ENCODE data around the gene FAM32A. TPM values are rescaled to one million over a fixed set of nuclear protein-coding genes. Genes with fewer than 3 reads are reported as not detected.

The FAM32A gene
- total RNA-seq, 1 experiment from 2014 or later: 113 TPM

GRCh38 chr19:16184665-16185122 lies 516 bp upstream of the FAM32A start:
- intact Hi-C loops (cut with micrococcal nuclease; ENCODE audit: unreplicated experiment): loop anchor here (2.0 to 10.0 kb wide), 3 partner anchors 160 to 552 kb away; no protein-coding TSS in a partner anchor
- ChIA-PET CTCF (interaction anchor here (0.5 to 2.7 kb wide), 14 partner anchors 10 to 348 kb away, joined by 3 to 19 read pairs (median 4); partner anchors contain the start of genes AP1M1, RAB8A and TPM4), POLR2A (interaction anchor here (0.8 to 1.8 kb wide), 9 partner anchors 12 to 348 kb away, joined by 4 to 28 read pairs (median 7); partner anchors contain the start of genes AP1M1 and TPM4)
- TF ChIP-seq CTCF (IDR thresholded peaks at IDR 0.05; ENCODE audit: insufficient read depth in 1 of 2, low read depth in 1 of 2, low read length in 1 of 2, severe bottlenecking in 1 of 2, unreplicated experiment in 1 of 2): no peak
- H3K27ac Mint-ChIP-seq (ENCODE audit: unreplicated experiment): peak overlapping the region; percentile 99
- DNase-seq: no peak
- BruUV-seq (replicated peaks): TSS peak; percentile 91
- peaks cover 11% of the 10 kb centered on the region for H3K4me1 Mint-ChIP-seq (ENCODE audit: low read depth, unreplicated experiment)
- H3K9me3 Mint-ChIP-seq (ENCODE audit: unreplicated experiment): no peaks in the 10 kb centered on the region
- peak overlapping the region; percentile 100 for H3K4me3 Mint-ChIP-seq (ENCODE audit: unreplicated experiment)
- H3K27me3 Mint-ChIP-seq (ENCODE audit: insufficient read depth, unreplicated experiment): no peaks in the 10 kb centered on the region
- Histone ChIP-seq H3K36me3 (ENCODE audit: control insufficient read depth, insufficient read depth, low read length) (peaks cover 11% of the 10 kb centered on the region), H3K4me3 (ENCODE audit: low read depth, low read length) (peak overlapping the region; percentile 45), H3K4me1 (peaks cover 18% of the 10 kb centered on the region), H3K9me3 (no peaks in the 10 kb centered on the region), H3K27me3 (replicated peaks; ENCODE audit: control insufficient read depth, insufficient read depth, low read length) (no peaks in the 10 kb centered on the region)
- peaks cover 49% of the 10 kb centered on the region for H3K36me3 Mint-ChIP-seq (ENCODE audit: insufficient read depth, unreplicated experiment)

DNA sequence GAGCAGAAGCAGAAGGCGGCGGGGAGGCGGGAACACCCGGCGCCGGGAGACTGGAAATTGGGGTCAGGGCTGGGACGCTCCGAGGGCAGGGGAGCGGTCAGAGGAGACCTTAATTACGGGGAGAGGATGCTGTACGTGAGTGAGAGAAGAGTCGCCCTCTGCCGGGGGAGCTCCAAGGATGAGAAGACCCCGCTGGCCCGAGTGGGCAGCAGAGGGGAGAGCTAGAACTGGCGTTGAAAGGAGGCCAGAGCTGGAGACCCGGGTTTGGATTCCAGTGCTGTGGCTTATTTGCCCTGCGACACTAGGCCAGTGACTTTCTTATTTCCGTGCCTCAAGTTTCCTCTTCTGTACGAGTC lies 536 bp downstream of the FAM32A start:
- no peaks in the 10 kb centered on the region for H3K27me3 Mint-ChIP-seq (ENCODE audit: insufficient read depth, unreplicated experiment)
- no peaks in the 10 kb centered on the region for H3K9me3 Mint-ChIP-seq (ENCODE audit: unreplicated experiment)
- Histone ChIP-seq H3K27me3 (replicated peaks; ENCODE audit: control insufficient read depth, insufficient read depth, low read length) (no peaks in the 10 kb centered on the region), H3K4me3 (ENCODE audit: low read depth, low read length) (peak overlapping the region; percentile 80), H3K4me1 (peaks cover 23% of the 10 kb centered on the region), H3K9me3 (no peaks in the 10 kb centered on the region), H3K36me3 (ENCODE audit: control insufficient read depth, insufficient read depth, low read length) (peaks cover 13% of the 10 kb centered on the region)
- H3K36me3 Mint-ChIP-seq (ENCODE audit: insufficient read depth, unreplicated experiment): peaks cover 56% of the 10 kb centered on the region
- TF ChIP-seq CTCF (IDR thresholded peaks at IDR 0.05; ENCODE audit: insufficient read depth in 1 of 2, low read depth in 1 of 2, low read length in 1 of 2, severe bottlenecking in 1 of 2, unreplicated experiment in 1 of 2): peak in 1 of 2 experiments; percentile 40
- peaks cover 10% of the 10 kb centered on the region for H3K4me1 Mint-ChIP-seq (ENCODE audit: low read depth, unreplicated experiment)
- DNase-seq: peak; percentile 53 to 57
- intact Hi-C loops (cut with micrococcal nuclease; ENCODE audit: unreplicated experiment): loop anchor here (2.0 to 10.0 kb wide), 2 partner anchors 161 to 351 kb away; no protein-coding TSS in a partner anchor
- ChIA-PET POLR2A (interaction anchor here (0.7 to 1.8 kb wide), 11 partner anchors 11 to 349 kb away, joined by 3 to 28 read pairs (median 7); partner anchors contain the start of genes AP1M1 and TPM4), CTCF (interaction anchor here (0.6 to 2.7 kb wide), 18 partner anchors 10 to 349 kb away, joined by 3 to 19 read pairs (median 4); partner anchors contain the start of genes AP1M1, RAB8A and TPM4)
- peak overlapping the region; percentile 100 for H3K4me3 Mint-ChIP-seq (ENCODE audit: unreplicated experiment)
- no TSS peak for BruUV-seq (replicated peaks)
- H3K27ac Mint-ChIP-seq (ENCODE audit: unreplicated experiment): peak overlapping the region; percentile 99

- Histone ChIP-seq H3K4me3 (ENCODE audit: low read depth, low read length) (no peak overlapping the region), H3K27me3 (replicated peaks; ENCODE audit: control insufficient read depth, insufficient read depth, low read length) (no peaks in the 10 kb centered on the region), H3K36me3 (ENCODE audit: control insufficient read depth, insufficient read depth, low read length) (peaks cover 16% of the 10 kb centered on the region), H3K9me3 (no peaks in the 10 kb centered on the region), H3K4me1 (peaks cover 27% of the 10 kb centered on the region)
- no peak for DNase-seq
- intact Hi-C loops (cut with micrococcal nuclease; ENCODE audit: unreplicated experiment): loop anchor here (10.0 kb wide), 1 partner anchor 354 kb away; no protein-coding TSS in a partner anchor
- CTCF ChIA-PET: interaction anchor here (0.6 to 0.8 kb wide), 3 partner anchors 9 to 126 kb away, joined by 3 to 4 read pairs (median 3); partner anchors contain the start of gene AP1M1
- Mint-ChIP-seq H3K36me3 (ENCODE audit: insufficient read depth, unreplicated experiment) (peaks cover 73% of the 10 kb centered on the region), H3K27ac (ENCODE audit: unreplicated experiment) (peak overlapping the region; percentile 25), H3K9me3 (ENCODE audit: unreplicated experiment) (no peaks in the 10 kb centered on the region), H3K4me3 (ENCODE audit: unreplicated experiment) (no peak overlapping the region), H3K27me3 (ENCODE audit: insufficient read depth, unreplicated experiment) (no peaks in the 10 kb centered on the region), H3K4me1 (ENCODE audit: low read depth, unreplicated experiment) (peaks cover 22% of the 10 kb centered on the region)
- no peak for TF ChIP-seq CTCF (IDR thresholded peaks at IDR 0.05; ENCODE audit: insufficient read depth in 1 of 2, low read depth in 1 of 2, low read length in 1 of 2, severe bottlenecking in 1 of 2, unreplicated experiment in 1 of 2)
- BruUV-seq (replicated peaks): no TSS peak
- POLR2A ChIA-PET: interaction anchor here (0.6 kb wide), 1 partner anchor 94 kb away, joined by 7 read pairs; no protein-coding TSS in a partner anchor
These were observed 3.3 kb downstream of the FAM32A start for GRCh38 chr19:16188521-16188920.

Data from Caco-2 (cell line).